ENCODE results near the gene ELMO3. TPM values are rescaled to one million over a fixed set of nuclear protein-coding genes. Genes with fewer than 3 reads are reported as not detected.

Gene ELMO3
- total RNA-seq, 1 experiment from 2014 or later = 45.8 TPM

GRCh38 chr16:67202426-67202825 is 3.5 kb downstream of the ELMO3 start (continued):
- no peak for TF ChIP-seq YY1 (IDR thresholded peaks at IDR 0.05; ENCODE audit: extremely low read depth, insufficient replicate concordance, low read depth, low read length)
- no peak for TF ChIP-seq CBX3 (IDR thresholded peaks at IDR 0.05; ENCODE audit: low read depth)
- no peak for TF ChIP-seq SRF (IDR thresholded peaks at IDR 0.05; ENCODE audit: low read depth)
- TF ChIP-seq RAD21 (IDR thresholded peaks at IDR 0.05; ENCODE audit: low read depth) = no peak

DNA sequence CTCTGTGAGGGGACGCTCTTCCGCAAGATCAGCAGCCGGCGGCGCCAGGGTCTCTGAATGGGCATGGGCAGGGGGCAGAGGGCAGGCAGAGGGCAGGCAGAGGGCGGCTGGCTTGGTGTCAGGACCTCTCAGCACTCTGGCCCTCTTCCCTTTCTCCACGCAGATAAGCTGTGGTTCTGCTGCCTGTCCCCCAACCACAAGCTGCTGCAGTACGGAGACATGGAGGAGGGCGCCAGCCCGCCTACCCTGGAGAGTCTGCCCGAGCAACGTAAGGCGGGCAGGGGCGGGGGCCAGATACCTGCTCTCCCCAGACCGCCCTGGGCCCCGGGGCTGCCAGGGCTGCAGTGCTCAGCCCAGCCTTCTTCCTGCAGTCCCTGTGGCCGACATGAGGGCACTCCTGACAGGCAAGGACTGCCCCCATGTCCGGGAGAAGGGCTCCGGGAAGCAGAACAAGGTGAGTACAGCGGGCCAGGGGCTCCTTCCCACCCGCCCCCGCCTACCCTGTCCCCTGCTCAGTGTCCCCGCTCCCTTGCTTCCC is 4.1 kb downstream of the ELMO3 start:
- Histone ChIP-seq H4K20me1 (ENCODE audit: insufficient read depth) (no peaks in the 10 kb centered on the region; the same call in 1 of the 2 replicates), H3K9ac (ENCODE audit: low read length) (no peak overlapping the region), H3K4me1 (ENCODE audit: control insufficient read depth in 1 of 2, insufficient read depth in 2 of 2, low read length in 2 of 2) (peaks cover 19 to 43% of the 10 kb centered on the region in 2 experiments), H3K9me2 (ENCODE audit: insufficient read depth) (no peaks in the 10 kb centered on the region), H3K36me3 (ENCODE audit: control insufficient read depth in 1 of 2, insufficient read depth in 2 of 2, low read length in 2 of 2) (peaks cover 11 to 17% of the 10 kb centered on the region in 2 experiments; a peak in 3 of 4 replicates), H3K27ac (ENCODE audit: low read depth, low read length) (no peak overlapping the region), H3K9me3 (ENCODE audit: control insufficient read depth in 1 of 2, insufficient read depth in 1 of 2, low read depth in 1 of 2, low read length in 2 of 2) (no peaks in the 10 kb centered on the region), H3K27me3 (ENCODE audit: insufficient read depth, low read length) (no peaks in the 10 kb centered on the region), H3K79me2 (ENCODE audit: insufficient read depth, low read length) (peaks cover 8% of the 10 kb centered on the region; the same call in 1 of the 2 replicates), H3K4me2 (ENCODE audit: low read length) (no peak overlapping the region), H2AFZ (ENCODE audit: low read depth, low read length, poor library complexity, severe bottlenecking) (no peak overlapping the region), H3K4me3 (replicated peaks in 1 of 2; ENCODE audit: low read depth in 1 of 2, low read length in 2 of 2) (no peak overlapping the region)
- ChIA-PET CTCF (no interaction called here), POLR2A (no interaction called here), RAD21 (ENCODE audit: low non-redundant PET in 1 of 2, low total read pairs in 2 of 2, uncharacterized antibody in 2 of 2, unreplicated experiment in 2 of 2) (no interaction called here)
- TF ChIP-seq SRF (IDR thresholded peaks at IDR 0.05; ENCODE audit: low read depth) = no peak
- no peak for TF ChIP-seq EZH2phosphoT487 (IDR thresholded peaks at IDR 0.05; ENCODE audit: borderline replicate concordance)
- no peak for TF ChIP-seq CEBPB (IDR thresholded peaks at IDR 0.05; ENCODE audit: low read depth)
- TF ChIP-seq POLR2A (IDR thresholded peaks at IDR 0.05; ENCODE audit: borderline replicate concordance, extremely low read depth, insufficient read depth, insufficient read length) = no peak
- TF ChIP-seq, protein P1, sequence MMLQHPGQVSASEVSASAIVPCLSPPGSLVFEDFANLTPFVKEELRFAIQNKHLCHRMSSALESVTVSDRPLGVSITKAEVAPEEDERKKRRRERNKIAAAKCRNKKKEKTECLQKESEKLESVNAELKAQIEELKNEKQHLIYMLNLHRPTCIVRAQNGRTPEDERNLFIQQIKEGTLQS (IDR thresholded peaks at IDR 0.05) = no peak
- TF ChIP-seq TCF7L2 (IDR thresholded peaks at IDR 0.05; ENCODE audit: borderline replicate concordance, extremely low read depth, insufficient read depth, insufficient read length) = no peak
- BruUV-seq (replicated peaks) = no TSS peak
- intact Hi-C loops (cut with micrococcal nuclease) = no loop called here
- no peak for ATAC-seq
- no peak for DNase-seq (ENCODE audit: low read depth, low spot score)

All from HCT116 (cell line).